Suprapubic skin (tissue), 4 donors: ENCODE measurements around the gene FMO3.

ENCODE experiments used
- POLR2A ChIP-seq, 2 donors: fragments of 450-650 bp; IDR thresholded peaks; one replicate each; pipeline ENCODE4 v1.6.1; 2017; ENCODE audit warnings: antibody characterized with exemption in 2 of 2, mild to moderate bottlenecking in 2 of 2, moderate library complexity in 2 of 2
- POLR2AphosphoS5 ChIP-seq, 3 donors: sonication (generic); formaldehyde crosslinking; IDR thresholded peaks; one replicate each; pipeline ENCODE4 v1.6.1; 2017; ENCODE audit warnings: antibody characterized with exemption in 3 of 3
- TF ChIP-seq, protein P1 (sequence below), 2 donors: fragments of 200-600 bp in 1 of 2; fragments of 450-650 bp in 1 of 2; sonication (generic) in 1 of 2; IDR thresholded peaks; one replicate each; pipeline ENCODE4 v1.5.1; 2016 to 2019; ENCODE audit warnings: antibody characterized with exemption in 2 of 2, mild to moderate bottlenecking in 1 of 2, moderate library complexity in 1 of 2

DNA sequence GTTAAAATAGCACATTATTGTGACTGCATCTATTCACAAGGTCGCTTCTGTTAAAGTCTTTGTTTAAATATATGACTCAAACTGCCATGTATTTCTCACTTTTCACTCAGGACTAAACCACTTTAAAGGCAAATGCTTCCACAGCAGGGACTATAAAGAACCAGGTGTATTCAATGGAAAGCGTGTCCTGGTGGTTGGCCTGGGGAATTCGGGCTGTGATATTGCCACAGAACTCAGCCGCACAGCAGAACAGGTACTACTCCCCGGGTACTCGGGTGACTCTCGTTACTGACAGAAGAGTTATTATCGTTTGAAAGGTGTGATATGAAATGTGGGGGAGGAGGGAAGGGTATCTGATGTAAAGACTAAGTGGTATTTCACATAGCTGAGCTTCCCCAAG, 17.3 kb downstream of the FMO3 start:
- TF ChIP-seq, protein P1, sequence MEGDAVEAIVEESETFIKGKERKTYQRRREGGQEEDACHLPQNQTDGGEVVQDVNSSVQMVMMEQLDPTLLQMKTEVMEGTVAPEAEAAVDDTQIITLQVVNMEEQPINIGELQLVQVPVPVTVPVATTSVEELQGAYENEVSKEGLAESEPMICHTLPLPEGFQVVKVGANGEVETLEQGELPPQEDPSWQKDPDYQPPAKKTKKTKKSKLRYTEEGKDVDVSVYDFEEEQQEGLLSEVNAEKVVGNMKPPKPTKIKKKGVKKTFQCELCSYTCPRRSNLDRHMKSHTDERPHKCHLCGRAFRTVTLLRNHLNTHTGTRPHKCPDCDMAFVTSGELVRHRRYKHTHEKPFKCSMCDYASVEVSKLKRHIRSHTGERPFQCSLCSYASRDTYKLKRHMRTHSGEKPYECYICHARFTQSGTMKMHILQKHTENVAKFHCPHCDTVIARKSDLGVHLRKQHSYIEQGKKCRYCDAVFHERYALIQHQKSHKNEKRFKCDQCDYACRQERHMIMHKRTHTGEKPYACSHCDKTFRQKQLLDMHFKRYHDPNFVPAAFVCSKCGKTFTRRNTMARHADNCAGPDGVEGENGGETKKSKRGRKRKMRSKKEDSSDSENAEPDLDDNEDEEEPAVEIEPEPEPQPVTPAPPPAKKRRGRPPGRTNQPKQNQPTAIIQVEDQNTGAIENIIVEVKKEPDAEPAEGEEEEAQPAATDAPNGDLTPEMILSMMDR (IDR thresholded peaks at IDR 0.05), result no peak
- TF ChIP-seq POLR2A (IDR thresholded peaks at IDR 0.05) (no peak), POLR2AphosphoS5 (IDR thresholded peaks at IDR 0.05) (no peak)
